Myometrial cell (primary cell): ENCODE measurements around the gene SLAIN2. TPM values are rescaled to one million over a fixed set of nuclear protein-coding genes. Genes with fewer than 3 reads are reported as not detected.

Experiments
- total RNA-seq: library from RNA; depleted of rRNA; stranded (reverse); fragments of >200 nt; gene quantifications from 2 replicates; pipeline ENCODE4 v1.2.3, GENCODE V29; 2015

The SLAIN2 gene
- 21.6 and 43.8 TPM in 2 replicates for total RNA-seq

GRCh38 chr4:48340965-48341775 lies at the start of gene SLAIN2:
SLAIN2 (plus strand) TSS chr4:48341529; CDS start chr4:48341740, 211 bp downstream.

Other genes with a start within 250 kb of the SLAIN2 start
- gene TXK, start 207.3 kb upstream of the SLAIN2 start, total RNA-seq = 0.86 and 2.7 TPM in 2 replicates
- 0.35 and 1.4 TPM in 2 replicates for gene TEC, start 71.7 kb upstream of the SLAIN2 start, total RNA-seq
- gene SLC10A4, start 141.8 kb downstream of the SLAIN2 start, total RNA-seq = 0.35 TPM in 1 of 2 replicates, not detected in the other
- gene ZAR1, start 148.7 kb downstream of the SLAIN2 start, total RNA-seq = not detected in 2 replicates